Glutamatergic neuron (in vitro differentiated cells): ENCODE results near the gene CLIP4. TPM values are rescaled to one million over a fixed set of nuclear protein-coding genes. Genes with fewer than 3 reads are reported as not detected.

Experiments used
- DNase-seq: peaks from one replicate; pipeline ENCODE4 v3.0.0; 2022
- H3K27ac Mint-ChIP-seq: one replicate; pipeline ENCODE4 v1.8.0; 2020; ENCODE audit warnings: mild to moderate bottlenecking, mixed read lengths, inconsistent platforms; ENCODE audit not compliant: unreplicated experiment
- H3K27me3 Mint-ChIP-seq: one replicate; pipeline ENCODE4 v1.8.0; 2020; ENCODE audit warnings: mild to moderate bottlenecking, moderate library complexity, mixed read lengths, inconsistent platforms; ENCODE audit not compliant: unreplicated experiment
- H3K36me3 Mint-ChIP-seq: one replicate; pipeline ENCODE4 v1.8.0; 2020; ENCODE audit warnings: mild to moderate bottlenecking, mixed read lengths, inconsistent platforms; ENCODE audit not compliant: unreplicated experiment
- H3K4me1 Mint-ChIP-seq: one replicate; pipeline ENCODE4 v1.8.0; 2020; ENCODE audit warnings: mild to moderate bottlenecking, low read depth, mixed read lengths, inconsistent platforms; ENCODE audit not compliant: unreplicated experiment
- H3K4me3 Mint-ChIP-seq: one replicate; pipeline ENCODE4 v1.8.0; 2020; ENCODE audit warnings: mild to moderate bottlenecking, mixed read lengths, inconsistent platforms; ENCODE audit not compliant: unreplicated experiment
- H3K9me3 Mint-ChIP-seq: one replicate; pipeline ENCODE4 v1.8.0; 2020; ENCODE audit warnings: mild to moderate bottlenecking, moderate library complexity, mixed read lengths, inconsistent platforms; ENCODE audit not compliant: unreplicated experiment
- total RNA-seq: library from RNA; stranded (reverse); fragmentation: NEBNext Ultra II Directional; extraction: Animal tissue kit (Norgen Biotek cat#: 25700); gene quantifications from one replicate; pipeline ENCODE4 v1.2.1, GENCODE V29; 2021; ENCODE audit not compliant: unreplicated experiment
- TF ChIP-seq, protein P1 (sequence below): fragments of 200-600 bp; sonication (generic); IDR thresholded peaks from one replicate; pipeline ENCODE4 v1.5.0; 2021; ENCODE audit not compliant: partially characterized antibody, unreplicated experiment

Gene CLIP4
- total RNA-seq, 1 donor from 2014 or later = 3.3 TPM

DNA sequence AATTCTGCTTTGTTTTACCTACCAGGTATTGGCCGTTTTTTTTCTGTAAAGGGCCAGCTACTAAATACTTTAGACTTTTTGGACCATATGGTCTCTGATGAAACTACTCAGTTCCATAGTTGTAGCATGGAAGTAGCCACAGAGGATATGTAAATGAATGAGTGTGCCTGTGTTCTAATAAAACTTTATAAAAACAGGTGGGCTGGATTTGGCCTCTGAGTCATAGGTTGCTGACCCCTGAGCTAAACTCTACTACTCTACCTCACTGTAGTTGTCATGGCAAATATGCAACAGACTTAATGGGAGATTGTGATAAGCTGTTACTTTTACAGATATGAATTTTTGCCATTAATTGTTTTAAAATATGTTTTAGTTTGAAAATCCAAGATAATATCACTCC, 19.7 kb downstream of the CLIP4 start:
- no peak overlapping the region for H3K27ac Mint-ChIP-seq
- peaks cover 6% of the 10 kb centered on the region for H3K36me3 Mint-ChIP-seq
- H3K4me3 Mint-ChIP-seq = no peak overlapping the region
- no peaks in the 10 kb centered on the region for H3K9me3 Mint-ChIP-seq
- no peak for DNase-seq
- TF ChIP-seq, protein P1, sequence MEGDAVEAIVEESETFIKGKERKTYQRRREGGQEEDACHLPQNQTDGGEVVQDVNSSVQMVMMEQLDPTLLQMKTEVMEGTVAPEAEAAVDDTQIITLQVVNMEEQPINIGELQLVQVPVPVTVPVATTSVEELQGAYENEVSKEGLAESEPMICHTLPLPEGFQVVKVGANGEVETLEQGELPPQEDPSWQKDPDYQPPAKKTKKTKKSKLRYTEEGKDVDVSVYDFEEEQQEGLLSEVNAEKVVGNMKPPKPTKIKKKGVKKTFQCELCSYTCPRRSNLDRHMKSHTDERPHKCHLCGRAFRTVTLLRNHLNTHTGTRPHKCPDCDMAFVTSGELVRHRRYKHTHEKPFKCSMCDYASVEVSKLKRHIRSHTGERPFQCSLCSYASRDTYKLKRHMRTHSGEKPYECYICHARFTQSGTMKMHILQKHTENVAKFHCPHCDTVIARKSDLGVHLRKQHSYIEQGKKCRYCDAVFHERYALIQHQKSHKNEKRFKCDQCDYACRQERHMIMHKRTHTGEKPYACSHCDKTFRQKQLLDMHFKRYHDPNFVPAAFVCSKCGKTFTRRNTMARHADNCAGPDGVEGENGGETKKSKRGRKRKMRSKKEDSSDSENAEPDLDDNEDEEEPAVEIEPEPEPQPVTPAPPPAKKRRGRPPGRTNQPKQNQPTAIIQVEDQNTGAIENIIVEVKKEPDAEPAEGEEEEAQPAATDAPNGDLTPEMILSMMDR = no peak
- no peaks in the 10 kb centered on the region for H3K4me1 Mint-ChIP-seq
- peaks cover 2% of the 10 kb centered on the region for H3K27me3 Mint-ChIP-seq

DNA sequence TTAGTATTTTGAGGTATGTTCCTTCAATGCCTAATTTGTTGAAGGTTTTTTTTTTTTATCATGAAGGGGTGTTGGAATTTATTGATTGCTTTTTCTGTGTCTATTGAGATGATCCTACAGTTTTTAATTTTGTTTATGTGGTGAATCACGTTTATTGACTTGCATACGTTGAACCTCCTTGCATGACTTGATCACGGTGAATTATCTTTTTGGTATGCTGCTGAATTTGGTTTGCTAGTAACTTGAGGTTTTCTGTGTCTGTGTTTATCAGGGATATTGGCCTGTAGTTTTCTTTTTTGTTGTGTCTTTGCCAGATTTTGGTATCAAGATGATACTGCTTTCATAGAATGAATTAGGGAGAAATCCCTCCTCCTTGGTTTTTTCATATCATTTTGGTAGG, 23.9 kb downstream of the CLIP4 start:
- TF ChIP-seq, protein P1 = no peak
- Mint-ChIP-seq H3K36me3 (peaks cover 6% of the 10 kb centered on the region), H3K27me3 (peaks cover 2% of the 10 kb centered on the region), H3K4me1 (no peaks in the 10 kb centered on the region), H3K9me3 (no peaks in the 10 kb centered on the region), H3K4me3 (no peak overlapping the region), H3K27ac (no peak overlapping the region)
- no peak for DNase-seq

DNA sequence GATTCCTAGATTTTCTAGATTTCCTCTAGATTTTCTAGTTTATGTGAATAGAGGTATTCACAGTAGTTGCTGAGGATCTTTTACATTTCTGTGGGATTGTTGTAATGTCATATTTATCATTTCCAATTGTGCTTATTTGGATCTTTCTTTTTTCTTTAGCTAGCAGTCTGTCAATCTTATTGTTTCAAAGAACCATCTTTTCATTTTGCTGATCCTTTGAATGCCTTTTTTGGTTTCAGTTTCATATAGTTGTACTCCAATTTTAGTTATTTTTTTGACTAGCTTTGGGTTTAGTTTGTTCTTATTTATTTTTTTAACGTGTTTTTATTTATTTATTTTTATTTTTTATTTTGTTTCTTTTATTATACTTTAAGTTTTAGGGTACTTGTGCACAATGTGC, 24.5 kb downstream of the CLIP4 start:
- H3K9me3 Mint-ChIP-seq = no peaks in the 10 kb centered on the region
- no peak for DNase-seq
- no peaks in the 10 kb centered on the region for H3K4me1 Mint-ChIP-seq
- H3K4me3 Mint-ChIP-seq = no peak overlapping the region
- H3K27me3 Mint-ChIP-seq = peaks cover 2% of the 10 kb centered on the region
- no peak overlapping the region for H3K27ac Mint-ChIP-seq
- TF ChIP-seq, protein P1 = no peak
- peaks cover 6% of the 10 kb centered on the region for H3K36me3 Mint-ChIP-seq

DNA sequence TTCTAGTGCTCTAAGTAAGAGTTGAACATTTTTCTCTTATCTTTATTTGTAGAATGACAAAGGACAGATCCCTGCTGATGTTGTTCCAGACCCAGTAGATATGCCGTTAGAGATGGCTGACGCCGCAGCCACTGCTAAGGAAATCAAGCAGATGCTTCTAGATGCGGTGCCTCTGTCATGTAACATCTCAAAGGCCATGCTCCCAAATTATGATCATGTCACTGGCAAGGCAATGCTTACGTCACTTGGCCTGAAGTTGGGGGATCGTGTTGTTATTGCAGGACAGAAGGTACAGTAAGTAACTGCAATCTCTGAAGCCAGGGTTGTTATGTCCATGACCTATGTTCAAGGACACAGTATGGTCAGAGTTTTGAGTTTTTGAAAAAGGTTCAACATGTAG, 28.4 kb downstream of the CLIP4 start:
- Mint-ChIP-seq H3K36me3 (peaks cover 6% of the 10 kb centered on the region), H3K4me1 (no peaks in the 10 kb centered on the region), H3K27ac (no peak overlapping the region), H3K9me3 (no peaks in the 10 kb centered on the region), H3K4me3 (no peak overlapping the region), H3K27me3 (no peaks in the 10 kb centered on the region)
- DNase-seq = no peak
- TF ChIP-seq, protein P1 = no peak

DNA sequence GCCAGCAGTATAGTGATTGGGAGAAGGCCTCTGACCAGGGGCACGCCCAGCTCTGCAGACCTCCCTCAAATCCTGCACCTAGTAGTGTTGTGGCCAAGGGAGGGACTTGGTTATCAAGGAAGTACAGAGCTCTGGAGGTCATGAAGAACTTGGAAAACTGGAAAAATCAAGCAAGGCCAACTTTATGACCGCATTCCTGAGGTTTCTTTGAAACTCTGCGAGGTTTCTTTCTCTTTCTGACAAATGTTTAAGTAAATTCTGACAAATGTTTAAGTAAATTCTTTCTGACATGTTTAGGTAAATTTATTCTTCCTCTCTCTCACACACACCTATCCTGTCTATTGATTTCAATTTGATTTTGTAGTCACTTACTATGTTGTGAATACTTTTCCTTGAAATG, 31.0 kb downstream of the CLIP4 start:
- Mint-ChIP-seq H3K4me3 (no peak overlapping the region), H3K27ac (no peak overlapping the region), H3K36me3 (no peaks in the 10 kb centered on the region), H3K9me3 (no peaks in the 10 kb centered on the region), H3K4me1 (no peaks in the 10 kb centered on the region), H3K27me3 (no peaks in the 10 kb centered on the region)
- no peak for DNase-seq
- TF ChIP-seq, protein P1 = no peak
